ES-I3 (cell line): ENCODE results near the gene SCAPER.

Source experiments
- H3K36me3 ChIP-seq: 2 replicates; pipeline ENCODE4 v1.6.1; 2013; ENCODE audit warnings: mild to moderate bottlenecking, low read length, control low read depth, moderate library complexity; ENCODE audit not compliant: insufficient read depth
- H3K4me1 ChIP-seq: 2 replicates; pipeline ENCODE4 v1.6.1; 2013; ENCODE audit warnings: mild to moderate bottlenecking, control low read depth, low read length; ENCODE audit not compliant: insufficient read depth
- H3K9ac ChIP-seq: 2 replicates; pipeline ENCODE4 v1.6.1; 2013; ENCODE audit warnings: low read depth, mild to moderate bottlenecking, low read length, moderate library complexity
- H3K9me3 ChIP-seq: 2 replicates; pipeline ENCODE4 v1.6.1; 2013; ENCODE audit warnings: mild to moderate bottlenecking, low read length, moderate library complexity; ENCODE audit not compliant: control insufficient read depth, insufficient read depth

The SCAPER gene

GRCh38 chr15:76905013-76905839, at the start of gene SCAPER:
Gene SCAPER, minus strand, starts transcription at chr15:76905340. Its CDS starts 21,523 bp downstream, at chr15:76883817.
- H3K9me3 ChIP-seq, result no peaks in the 10 kb centered on the region; the same call in 1 of the 2 replicates
- no peaks in the 10 kb centered on the region for H3K36me3 ChIP-seq
- peak within 1 kb of the TSS; percentile 91 for H3K9ac ChIP-seq
- no peaks in the 10 kb centered on the region; the same call in 1 of the 2 replicates for H3K4me1 ChIP-seq

GRCh38 chr15:76954744-76955143, 49.6 kb upstream of the SCAPER start:
- no peak overlapping the region for H3K9ac ChIP-seq
- no peaks in the 10 kb centered on the region for H3K4me1 ChIP-seq
- H3K36me3 ChIP-seq, result peaks cover 7% of the 10 kb centered on the region; the same call in 1 of the 2 replicates
- no peaks in the 10 kb centered on the region for H3K9me3 ChIP-seq

GRCh38 chr15:76953913-76954312, 48.8 kb upstream of the SCAPER start:
- Histone ChIP-seq H3K9ac (no peak overlapping the region), H3K9me3 (no peaks in the 10 kb centered on the region), H3K4me1 (no peaks in the 10 kb centered on the region), H3K36me3 (peaks cover 10% of the 10 kb centered on the region)

GRCh38 chr15:76951220-76951619, 46.1 kb upstream of the SCAPER start:
- no peaks in the 10 kb centered on the region for H3K9me3 ChIP-seq
- no peaks in the 10 kb centered on the region for H3K4me1 ChIP-seq
- H3K9ac ChIP-seq, result no peak overlapping the region
- peaks cover 15% of the 10 kb centered on the region for H3K36me3 ChIP-seq

GRCh38 chr15:76947454-76947853, 42.3 kb upstream of the SCAPER start:
- no peaks in the 10 kb centered on the region for H3K9me3 ChIP-seq
- H3K36me3 ChIP-seq, result peaks cover 27% of the 10 kb centered on the region
- H3K4me1 ChIP-seq, result no peaks in the 10 kb centered on the region
- H3K9ac ChIP-seq, result no peak overlapping the region

GRCh38 chr15:76945494-76946093, 40.5 kb upstream of the SCAPER start:
- Histone ChIP-seq H3K4me1 (peaks cover 5% of the 10 kb centered on the region; the same call in 1 of the 2 replicates), H3K9me3 (no peaks in the 10 kb centered on the region), H3K36me3 (peaks cover 22% of the 10 kb centered on the region), H3K9ac (no peak overlapping the region)

- Histone ChIP-seq H3K36me3 (peaks cover 21% of the 10 kb centered on the region), H3K9me3 (no peaks in the 10 kb centered on the region), H3K9ac (no peak overlapping the region), H3K4me1 (peaks cover 5% of the 10 kb centered on the region; the same call in 1 of the 2 replicates)
These were observed 37.2 kb upstream of the SCAPER start for GRCh38 chr15:76942331-76942730.

- Histone ChIP-seq H3K9me3 (no peaks in the 10 kb centered on the region), H3K36me3 (peaks cover 20% of the 10 kb centered on the region), H3K4me1 (peaks cover 5% of the 10 kb centered on the region; the same call in 1 of the 2 replicates), H3K9ac (no peak overlapping the region)
These were observed 36.5 kb upstream of the SCAPER start for GRCh38 chr15:76941636-76942035.

GRCh38 chr15:76939715-76940114, 34.6 kb upstream of the SCAPER start:
- H3K36me3 ChIP-seq, result peaks cover 23% of the 10 kb centered on the region
- peaks cover 5% of the 10 kb centered on the region; the same call in 1 of the 2 replicates for H3K4me1 ChIP-seq
- no peak overlapping the region for H3K9ac ChIP-seq
- no peaks in the 10 kb centered on the region for H3K9me3 ChIP-seq

- peaks cover 29% of the 10 kb centered on the region for H3K36me3 ChIP-seq
- no peak overlapping the region for H3K9ac ChIP-seq
- H3K9me3 ChIP-seq, result no peaks in the 10 kb centered on the region
These were observed 33.6 kb upstream of the SCAPER start for GRCh38 chr15:76938752-76939151.

GRCh38 chr15:76936671-76937070, 31.5 kb upstream of the SCAPER start:
- H3K9me3 ChIP-seq, result no peaks in the 10 kb centered on the region
- H3K4me1 ChIP-seq, result peaks cover 5% of the 10 kb centered on the region; the same call in 1 of the 2 replicates
- H3K9ac ChIP-seq, result no peak overlapping the region
- H3K36me3 ChIP-seq, result peaks cover 32% of the 10 kb centered on the region

More at GRCh38 chr15:76938752-76939151, 33.6 kb upstream of the SCAPER start:
- peaks cover 5% of the 10 kb centered on the region; the same call in 1 of the 2 replicates for H3K4me1 ChIP-seq

GRCh38 chr15:76935620-76936019, 30.5 kb upstream of the SCAPER start:
- peaks cover 32% of the 10 kb centered on the region for H3K36me3 ChIP-seq
- no peaks in the 10 kb centered on the region for H3K4me1 ChIP-seq
- H3K9ac ChIP-seq, result no peak overlapping the region
- H3K9me3 ChIP-seq, result no peaks in the 10 kb centered on the region

GRCh38 chr15:76932135-76932966, 27.2 kb upstream of the SCAPER start:
- H3K4me1 ChIP-seq, result no peaks in the 10 kb centered on the region
- peaks cover 25% of the 10 kb centered on the region for H3K36me3 ChIP-seq
- H3K9ac ChIP-seq, result peak overlapping the region; percentile 95

More at GRCh38 chr15:76932135-76932966, 27.2 kb upstream of the SCAPER start:
- H3K9me3 ChIP-seq, result no peaks in the 10 kb centered on the region
